GM18507 (cell line): ENCODE measurements around the gene BSG.

Source experiments
- DNase-seq: peaks from one replicate; pipeline ENCODE4 v3.0.0; 2011; ENCODE audit warnings: low read depth; ENCODE audit not compliant: insufficient read length; ENCODE audit errors: extremely low spot score
- FAIRE-seq: peaks from 2 replicates; lab custom pipeline; 2011; peaks lifted over from hg19 to GRCh38; lab: Jason Lieb, UNC

Gene BSG

GRCh38 chr19:539429-540030 lies 32.9 kb upstream of the BSG start:
- FAIRE-seq: no peak
- DNase-seq: no peak

GRCh38 chr19:540867-541637 lies 31.3 kb upstream of the BSG start:
- FAIRE-seq (no peak), DNase-seq (no peak)

- FAIRE-seq: no peak
Measured at GRCh38 chr19:541699-542098, 30.7 kb upstream of the BSG start.

GRCh38 chr19:542173-542866 lies 30.1 kb upstream of the BSG start:
- no peak for DNase-seq
- FAIRE-seq: no peak

More at GRCh38 chr19:541699-542098, 30.7 kb upstream of the BSG start:
- no peak for DNase-seq

GRCh38 chr19:543910-544608 lies 28.3 kb upstream of the BSG start, which contains the start of gene GZMM:
Gene GZMM, plus strand, starts transcription at chr19:544053. Its CDS starts 19 bp downstream, at chr19:544072.
- DNase-seq (peak; percentile 38), FAIRE-seq (no peak)

GRCh38 chr19:547117-547516 lies 25.3 kb upstream of the BSG start:
- FAIRE-seq (no peak), DNase-seq (no peak)

GRCh38 chr19:547836-548720 lies 24.3 kb upstream of the BSG start:
- FAIRE-seq (no peak), DNase-seq (no peak)

GRCh38 chr19:548886-549830 lies 23.2 kb upstream of the BSG start:
- FAIRE-seq (no peak), DNase-seq (no peak)

GRCh38 chr19:554817-555216 lies 17.6 kb upstream of the BSG start:
- FAIRE-seq: no peak
- DNase-seq: no peak

- FAIRE-seq (no peak), DNase-seq (no peak)
Measured at GRCh38 chr19:555474-555808, 17.0 kb upstream of the BSG start.

- FAIRE-seq: no peak
- no peak for DNase-seq
Measured at GRCh38 chr19:556611-557382, 15.6 kb upstream of the BSG start.

GRCh38 chr19:558770-559439 lies 13.5 kb upstream of the BSG start:
- no peak for DNase-seq
- FAIRE-seq: no peak

GRCh38 chr19:560121-560520 lies 12.3 kb upstream of the BSG start:
- DNase-seq (no peak), FAIRE-seq (no peak)

GRCh38 chr19:566403-566802 lies 6.0 kb upstream of the BSG start:
- FAIRE-seq: no peak

GRCh38 chr19:566844-567243 lies 5.6 kb upstream of the BSG start:
- FAIRE-seq: no peak

More at GRCh38 chr19:566403-566802, 6.0 kb upstream of the BSG start:
- no peak for DNase-seq

GRCh38 chr19:567296-567900 lies 5.0 kb upstream of the BSG start:
- FAIRE-seq: no peak
- DNase-seq: no peak

More at GRCh38 chr19:566844-567243, 5.6 kb upstream of the BSG start:
- no peak for DNase-seq
